H1 (cell line): ENCODE measurements around the gene HSD17B2. TPM values are rescaled to one million over a fixed set of nuclear protein-coding genes. Genes with fewer than 3 reads are reported as not detected.

Experiments used
- BRCA1 ChIP-seq: IDR thresholded peaks from 2 replicates; pipeline ENCODE4 v1.6.1; 2012; ENCODE audit warnings: low read depth, low read length, improper control_type of control experiment
- CBX5 ChIP-seq: fragments of 300-800, 300-1000 bp; sonication (generic); IDR thresholded peaks from 2 replicates; pipeline ENCODE4 v1.7.1; 2016; ENCODE audit warnings: antibody characterized with exemption, low read length, low read depth
- CHD7 ChIP-seq: fragments of 300-600 bp; sonication (generic); IDR thresholded peaks from 2 replicates; pipeline ENCODE4 v1.7.1; 2012; ENCODE audit warnings: low read length, moderate library complexity, mild to moderate bottlenecking, inconsistent platforms; ENCODE audit not compliant: insufficient replicate concordance
- EGR1 ChIP-seq: IDR thresholded peaks from 2 replicates; pipeline ENCODE4 v1.6.1; 2011; ENCODE audit warnings: low read depth, low read length, borderline replicate concordance
- EP300 ChIP-seq, 2 experiments: IDR thresholded peaks; 1 replicate in 1 of 2; 2 replicates in 1 of 2; pipeline ENCODE4 v1.6.1; 2011 to 2012; ENCODE audit warnings: low read depth in 2 of 2, low read length in 2 of 2, mild to moderate bottlenecking in 2 of 2, borderline replicate concordance in 1 of 2, inconsistent platforms in 1 of 2, moderate library complexity in 1 of 2
- GABPA ChIP-seq: IDR thresholded peaks from 2 replicates; pipeline ENCODE4 v1.6.1; 2011; ENCODE audit warnings: mild to moderate bottlenecking, low read length, moderate library complexity, borderline replicate concordance; ENCODE audit not compliant: insufficient read depth
- KDM5A ChIP-seq: fragments of 200-600 bp; IDR thresholded peaks from 2 replicates; pipeline ENCODE4 v1.7.1; 2012; ENCODE audit warnings: mild to moderate bottlenecking, low read length, inconsistent platforms, mixed read lengths
- MAX ChIP-seq: IDR thresholded peaks from 2 replicates; pipeline ENCODE4 v1.6.1; 2012; ENCODE audit warnings: inconsistent platforms
- POU5F1 ChIP-seq: IDR thresholded peaks from 2 replicates; pipeline ENCODE4 v1.6.1; 2011; ENCODE audit warnings: low read depth, mild to moderate bottlenecking, low read length, moderate library complexity
- SP1 ChIP-seq: IDR thresholded peaks from 2 replicates; pipeline ENCODE4 v1.6.1; 2011; ENCODE audit warnings: low read depth, low read length
- ZNF274 ChIP-seq: IDR thresholded peaks from 2 replicates; pipeline ENCODE4 v1.7.0; 2012; ENCODE audit warnings: low read length, borderline replicate concordance; ENCODE audit errors: extremely low read depth
- polyA plus RNA-seq, 7 experiments: library from polyadenylated mRNA; depleted of rRNA in 3 of 7; stranded (reverse) in 5 of 7; unstranded in 2 of 7; fragments of >200 nt in 5 of 7; fragments of 200-250 nt in 2 of 7; gene quantifications; 1 replicate in 5 of 7; 2 replicates in 1 of 7; 4 replicates in 1 of 7; pipeline versions ENCODE4 v1.2.1 to v1.2.3, GENCODE V29; 2011 to 2013; ENCODE audit warnings: missing spikeins in 2 of 7, mixed read lengths in 2 of 7
- total RNA-seq: library from RNA; stranded (reverse); fragmentation: NEBNext Ultra II Directional; extraction: Animal tissue kit (Norgen Biotek cat#: 25700); gene quantifications from 2 replicates; pipeline ENCODE4 v1.2.1, GENCODE V29; 2021

The HSD17B2 gene
- total and polyA plus RNA-seq, 2 of the 8 experiments (the other 6 are each of a cell fraction or from before 2014, with no cell fraction given) = not detected

GRCh38 chr16:82108774-82109173 is 73.7 kb downstream of the HSD17B2 start (continued):
- no peak for TF ChIP-seq CHD7
- no peak for TF ChIP-seq SP1
- no peak for TF ChIP-seq ZNF274
- TF ChIP-seq GABPA = no peak
- no peak for TF ChIP-seq KDM5A
- no peak for TF ChIP-seq CBX5
- TF ChIP-seq EGR1 = no peak
- TF ChIP-seq BRCA1 = no peak
- TF ChIP-seq POU5F1 = no peak
- TF ChIP-seq MAX = no peak
- TF ChIP-seq EP300 (IDR thresholded peaks at IDR 0.05; ENCODE audit: borderline replicate concordance in 1 of 2, low read depth in 2 of 2, low read length in 2 of 2) = no peak
